H9 (cell line): ENCODE results near the gene CIART. TPM values are rescaled to one million over a fixed set of nuclear protein-coding genes. Genes with fewer than 3 reads are reported as not detected.

Experiments
- DNase-seq: peaks from one replicate; pipeline ENCODE4 v3.0.0-alpha.2; 2017
- H2AFZ ChIP-seq: one replicate; pipeline ENCODE4 v1.6.1; 2013; ENCODE audit warnings: mild to moderate bottlenecking, low read length, control low read depth, moderate library complexity
- H2AK5ac ChIP-seq: 2 replicates; pipeline ENCODE4 v1.6.1; 2013; ENCODE audit warnings: low read length, control low read depth, mixed read lengths; ENCODE audit not compliant: insufficient read length
- H2BK120ac ChIP-seq: one replicate; pipeline ENCODE4 v1.6.1; 2013; ENCODE audit warnings: low read depth, mild to moderate bottlenecking, low read length, control low read depth, inconsistent platforms; ENCODE audit not compliant: poor library complexity, severe bottlenecking
- H2BK12ac ChIP-seq: 2 replicates; pipeline ENCODE4 v1.6.1; 2013; ENCODE audit warnings: low read length, control low read depth, mixed read lengths, low read depth; ENCODE audit not compliant: insufficient read length
- H2BK15ac ChIP-seq: 2 replicates; pipeline ENCODE4 v1.6.1; 2013; ENCODE audit warnings: low read depth, low read length, control low read depth
- H2BK20ac ChIP-seq: one replicate; pipeline ENCODE4 v1.6.1; 2013; ENCODE audit warnings: low read depth, mild to moderate bottlenecking, low read length, control low read depth, inconsistent platforms; ENCODE audit not compliant: poor library complexity, severe bottlenecking
- H2BK5ac ChIP-seq: 2 replicates; pipeline ENCODE4 v1.6.1; 2013; ENCODE audit warnings: low read length, control low read depth, mixed read lengths; ENCODE audit not compliant: insufficient read length
- H3K14ac ChIP-seq: 2 replicates; pipeline ENCODE4 v1.6.1; 2013; ENCODE audit warnings: low read length, control low read depth; ENCODE audit not compliant: insufficient read depth
- H3K18ac ChIP-seq: 2 replicates; pipeline ENCODE4 v1.6.1; 2013; ENCODE audit warnings: low read depth, mild to moderate bottlenecking, mixed read lengths, low read length, control low read depth; ENCODE audit not compliant: insufficient read length
- H3K23ac ChIP-seq: 2 replicates; pipeline ENCODE4 v1.6.1; 2013; ENCODE audit warnings: low read length, control low read depth, mixed read lengths, low read depth; ENCODE audit not compliant: insufficient read length
- H3K23me2 ChIP-seq: 2 replicates; pipeline ENCODE4 v1.6.1; 2013; ENCODE audit warnings: low read depth, mild to moderate bottlenecking, mixed read lengths, low read length, control low read depth; ENCODE audit not compliant: insufficient read length, poor library complexity, severe bottlenecking
- H3K27ac ChIP-seq: 2 replicates; pipeline ENCODE4 v1.5.1; 2013; ENCODE audit warnings: low read length, control low read depth, mixed read lengths, low read depth; ENCODE audit not compliant: insufficient read length
- H3K27me3 ChIP-seq: 2 replicates; pipeline ENCODE4 v1.6.1; 2013; ENCODE audit warnings: low read length, control low read depth, inconsistent platforms; ENCODE audit not compliant: insufficient read depth
- H3K4ac ChIP-seq: 2 replicates; pipeline ENCODE4 v1.6.1; 2013; ENCODE audit warnings: low read depth, mild to moderate bottlenecking, control low read depth, inconsistent platforms, low read length, moderate library complexity
- H3K4me1 ChIP-seq: 2 replicates; pipeline ENCODE4 v1.6.1; 2013; ENCODE audit warnings: low read length, control low read depth, inconsistent platforms; ENCODE audit not compliant: insufficient read depth
- H3K4me2 ChIP-seq: 2 replicates; pipeline ENCODE4 v1.6.1; 2013; ENCODE audit warnings: low read length, control low read depth, mixed read lengths; ENCODE audit not compliant: insufficient read length, insufficient read depth
- H3K56ac ChIP-seq: 2 replicates; pipeline ENCODE4 v1.6.1; 2013; ENCODE audit warnings: low read depth, mild to moderate bottlenecking, mixed read lengths, low read length, control low read depth; ENCODE audit not compliant: insufficient read length
- H3K79me1 ChIP-seq: 2 replicates; pipeline ENCODE4 v1.6.1; 2013; ENCODE audit warnings: low read depth, mild to moderate bottlenecking, moderate library complexity, low read length, control low read depth, inconsistent platforms; ENCODE audit not compliant: insufficient read depth, poor library complexity, severe bottlenecking
- H3K79me2 ChIP-seq: 2 replicates; pipeline ENCODE4 v1.6.1; 2013; ENCODE audit warnings: low read length, control low read depth, inconsistent platforms; ENCODE audit not compliant: insufficient read depth
- H3K9ac ChIP-seq: 2 replicates; pipeline ENCODE4 v1.6.1; 2013; ENCODE audit warnings: low read length, control low read depth, mixed read lengths; ENCODE audit not compliant: insufficient read length; ENCODE audit errors: extremely low read depth
- H3K9me3 ChIP-seq: one replicate; pipeline ENCODE4 v1.6.1; 2013; ENCODE audit warnings: low read depth, low read length, inconsistent platforms; ENCODE audit not compliant: control insufficient read depth
- H3T11ph ChIP-seq: one replicate; pipeline ENCODE4 v1.6.1; 2013; ENCODE audit warnings: mild to moderate bottlenecking, low read length, control low read depth, inconsistent platforms
- H4K20me1 ChIP-seq: one replicate; pipeline ENCODE4 v1.6.1; 2013; ENCODE audit not compliant: control insufficient read depth, insufficient read length, insufficient read depth
- H4K5ac ChIP-seq: 2 replicates; pipeline ENCODE4 v1.6.1; 2013; ENCODE audit warnings: low read depth, mild to moderate bottlenecking, mixed read lengths, low read length, control low read depth; ENCODE audit not compliant: insufficient read length
- H4K8ac ChIP-seq: replicated peaks from 2 replicates; pipeline ENCODE4 v1.6.1; 2013; ENCODE audit warnings: low read length, control low read depth, mixed read lengths, low read depth; ENCODE audit not compliant: insufficient read length
- H4K91ac ChIP-seq: 2 replicates; pipeline ENCODE4 v1.6.1; 2013; ENCODE audit warnings: low read depth, mild to moderate bottlenecking, moderate library complexity, mixed read lengths, low read length, control low read depth; ENCODE audit not compliant: insufficient read length
- H3K27ac Mint-ChIP-seq, 3 experiments: 2 replicates in 2 of 3; 3 replicates in 1 of 3; pipeline ENCODE4 v1.8.0; 2020 to 2021; ENCODE audit warnings: mixed read lengths in 3 of 3, mild to moderate bottlenecking in 1 of 3, moderate library complexity in 1 of 3
- H3K27me3 Mint-ChIP-seq: 2 replicates; pipeline ENCODE4 v1.8.0; 2021; ENCODE audit warnings: low read depth, mild to moderate bottlenecking, moderate library complexity, mixed read lengths
- H3K36me3 Mint-ChIP-seq, 3 experiments: 2 replicates in 2 of 3; 3 replicates in 1 of 3; pipeline ENCODE4 v1.8.0; 2020 to 2021; ENCODE audit warnings: low read depth in 3 of 3, mixed read lengths in 3 of 3; ENCODE audit not compliant: insufficient read depth in 1 of 3
- H3K4me1 Mint-ChIP-seq, 2 experiments: 2 replicates each; pipeline ENCODE4 v1.8.0; 2020; ENCODE audit warnings: mixed read lengths in 2 of 2
- H3K4me3 Mint-ChIP-seq, 2 experiments: 2 replicates in 1 of 2; 3 replicates in 1 of 2; pipeline ENCODE4 v1.8.0; 2020 to 2021; ENCODE audit warnings: mild to moderate bottlenecking in 2 of 2, mixed read lengths in 2 of 2, moderate library complexity in 1 of 2
- H3K9me3 Mint-ChIP-seq, 2 experiments: 2 replicates in 1 of 2; 3 replicates in 1 of 2; pipeline ENCODE4 v1.8.0; 2020; ENCODE audit warnings: mild to moderate bottlenecking in 2 of 2, mixed read lengths in 2 of 2, moderate library complexity in 1 of 2
- WGBS: extraction: QIAGEN DNeasy Blood & Tissue Kit; methylation state at CpG from one replicate; pipeline ENCODE4 v1.1.7; 2013; ENCODE audit warnings: missing lambda C conversion rate, low lambda C conversion rate, mixed read lengths; ENCODE audit not compliant: insufficient read length; ENCODE audit errors: extremely low coverage; 5-methylcytosine and 5-hydroxymethylcytosine counted together
- total RNA-seq: library from RNA; stranded (reverse); gene quantifications from 2 replicates; pipeline ENCODE4 v1.2.1, GENCODE V29; 2021
- TF ChIP-seq, protein P1 (sequence below): fragments of 200-600 bp; sonication (generic); conservative IDR thresholded peaks from 3 replicates; pipeline ENCODE4 v1.8.0; 2021; ENCODE audit warnings: antibody characterized with exemption, mild to moderate bottlenecking

Gene CIART
- total RNA-seq, 1 experiment from 2014 or later, result 15.6 TPM

DNA sequence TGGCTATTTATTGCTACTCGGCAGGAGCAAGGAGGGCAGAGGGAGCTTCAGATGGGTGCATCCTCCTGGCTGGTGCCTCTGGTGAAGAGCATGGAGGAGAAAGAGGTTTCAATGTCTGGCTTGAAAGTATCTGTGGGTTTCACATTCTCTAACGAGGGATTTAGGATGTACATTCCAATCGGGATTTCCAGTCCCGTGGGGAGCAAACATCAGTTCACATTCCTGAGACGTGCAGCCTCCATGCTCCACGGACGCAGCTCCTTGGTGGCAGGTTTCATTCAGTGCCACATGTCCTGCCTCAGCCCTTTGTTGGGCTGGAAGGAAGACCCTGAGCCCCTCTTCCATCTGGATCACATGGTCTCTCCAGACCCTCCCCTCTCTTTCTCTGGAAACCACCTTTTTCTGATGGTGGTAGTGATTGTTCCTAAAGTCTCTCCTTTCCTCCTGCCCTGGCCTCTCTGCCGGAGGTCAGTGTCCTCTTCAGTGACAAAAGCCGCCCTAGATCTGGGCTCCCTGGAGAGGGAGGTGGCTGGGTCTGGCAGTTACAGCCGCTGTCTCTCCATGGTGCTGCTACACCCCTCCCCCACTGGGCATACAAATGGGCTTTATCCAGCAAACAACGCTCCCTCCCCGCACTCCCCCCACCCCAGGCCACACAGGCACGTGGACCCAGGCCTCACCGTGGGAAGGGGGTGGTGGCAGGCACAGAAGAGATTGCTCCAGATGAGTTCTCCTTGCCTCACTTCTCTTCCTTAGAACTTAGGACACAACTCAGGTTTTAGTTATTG is 25.6 kb upstream of the CIART start:
- no peak overlapping the region for H2BK12ac ChIP-seq
- no peak overlapping the region for H3K23ac ChIP-seq
- TF ChIP-seq, protein P1, sequence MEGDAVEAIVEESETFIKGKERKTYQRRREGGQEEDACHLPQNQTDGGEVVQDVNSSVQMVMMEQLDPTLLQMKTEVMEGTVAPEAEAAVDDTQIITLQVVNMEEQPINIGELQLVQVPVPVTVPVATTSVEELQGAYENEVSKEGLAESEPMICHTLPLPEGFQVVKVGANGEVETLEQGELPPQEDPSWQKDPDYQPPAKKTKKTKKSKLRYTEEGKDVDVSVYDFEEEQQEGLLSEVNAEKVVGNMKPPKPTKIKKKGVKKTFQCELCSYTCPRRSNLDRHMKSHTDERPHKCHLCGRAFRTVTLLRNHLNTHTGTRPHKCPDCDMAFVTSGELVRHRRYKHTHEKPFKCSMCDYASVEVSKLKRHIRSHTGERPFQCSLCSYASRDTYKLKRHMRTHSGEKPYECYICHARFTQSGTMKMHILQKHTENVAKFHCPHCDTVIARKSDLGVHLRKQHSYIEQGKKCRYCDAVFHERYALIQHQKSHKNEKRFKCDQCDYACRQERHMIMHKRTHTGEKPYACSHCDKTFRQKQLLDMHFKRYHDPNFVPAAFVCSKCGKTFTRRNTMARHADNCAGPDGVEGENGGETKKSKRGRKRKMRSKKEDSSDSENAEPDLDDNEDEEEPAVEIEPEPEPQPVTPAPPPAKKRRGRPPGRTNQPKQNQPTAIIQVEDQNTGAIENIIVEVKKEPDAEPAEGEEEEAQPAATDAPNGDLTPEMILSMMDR, result no peak
- Mint-ChIP-seq H3K9me3 (no peaks in the 10 kb centered on the region; a peak in 1 of 5 replicates), H3K4me3 (peak overlapping the region; percentile 80 to 93), H3K4me1 (peaks cover 45 to 53% of the 10 kb centered on the region in 2 experiments), H3K27ac (peak overlapping the region; percentile 99 to 100 (median 99)), H3K36me3 (peaks cover 10 to 14% (median 10%) of the 10 kb centered on the region in 3 experiments), H3K27me3 (no peaks in the 10 kb centered on the region)
- peak overlapping the region; percentile 7 for H2BK120ac ChIP-seq
- H4K5ac ChIP-seq, result no peak overlapping the region
- peak overlapping the region; percentile 79 for H3K4me2 ChIP-seq
- H2AK5ac ChIP-seq, result no peak overlapping the region
- H2BK15ac ChIP-seq, result no peak overlapping the region
- H3K4me1 ChIP-seq, result peaks cover 8% of the 10 kb centered on the region; the same call in 1 of the 2 replicates
- no CpG with 5 or more reads among the region's 14 CpGs for WGBS
- H2BK5ac ChIP-seq, result no peak overlapping the region
- H3K23me2 ChIP-seq, result peaks cover 41% of the 10 kb centered on the region
- H4K20me1 ChIP-seq, result no peaks in the 10 kb centered on the region
- H3K9me3 ChIP-seq, result no peaks in the 10 kb centered on the region
- H4K91ac ChIP-seq, result no peak overlapping the region
- H3K9ac ChIP-seq, result peak overlapping the region; percentile 63
- no peak overlapping the region; the same call in 1 of the 2 replicates for H3K4ac ChIP-seq
- H3K18ac ChIP-seq, result peak overlapping the region; percentile 69
- DNase-seq, result peak; percentile 61
- no peak overlapping the region for H4K8ac ChIP-seq
- no peak overlapping the region for H2AFZ ChIP-seq
- H2BK20ac ChIP-seq, result no peak overlapping the region
- no peaks in the 10 kb centered on the region for H3K27me3 ChIP-seq
- peak overlapping the region; percentile 11 for H3K27ac ChIP-seq
- peak overlapping the region; percentile 72 for H3K14ac ChIP-seq
- H3K79me2 ChIP-seq, result no peaks in the 10 kb centered on the region; the same call in 1 of the 2 replicates
- H3T11ph ChIP-seq, result no peak overlapping the region
- H3K79me1 ChIP-seq, result no peaks in the 10 kb centered on the region
- no peak overlapping the region for H3K56ac ChIP-seq
